ENCODE results near the gene DNAJC1.

The DNAJC1 gene, protein sequence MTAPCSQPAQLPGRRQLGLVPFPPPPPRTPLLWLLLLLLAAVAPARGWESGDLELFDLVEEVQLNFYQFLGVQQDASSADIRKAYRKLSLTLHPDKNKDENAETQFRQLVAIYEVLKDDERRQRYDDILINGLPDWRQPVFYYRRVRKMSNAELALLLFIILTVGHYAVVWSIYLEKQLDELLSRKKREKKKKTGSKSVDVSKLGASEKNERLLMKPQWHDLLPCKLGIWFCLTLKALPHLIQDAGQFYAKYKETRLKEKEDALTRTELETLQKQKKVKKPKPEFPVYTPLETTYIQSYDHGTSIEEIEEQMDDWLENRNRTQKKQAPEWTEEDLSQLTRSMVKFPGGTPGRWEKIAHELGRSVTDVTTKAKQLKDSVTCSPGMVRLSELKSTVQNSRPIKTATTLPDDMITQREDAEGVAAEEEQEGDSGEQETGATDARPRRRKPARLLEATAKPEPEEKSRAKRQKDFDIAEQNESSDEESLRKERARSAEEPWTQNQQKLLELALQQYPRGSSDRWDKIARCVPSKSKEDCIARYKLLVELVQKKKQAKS

DNA sequence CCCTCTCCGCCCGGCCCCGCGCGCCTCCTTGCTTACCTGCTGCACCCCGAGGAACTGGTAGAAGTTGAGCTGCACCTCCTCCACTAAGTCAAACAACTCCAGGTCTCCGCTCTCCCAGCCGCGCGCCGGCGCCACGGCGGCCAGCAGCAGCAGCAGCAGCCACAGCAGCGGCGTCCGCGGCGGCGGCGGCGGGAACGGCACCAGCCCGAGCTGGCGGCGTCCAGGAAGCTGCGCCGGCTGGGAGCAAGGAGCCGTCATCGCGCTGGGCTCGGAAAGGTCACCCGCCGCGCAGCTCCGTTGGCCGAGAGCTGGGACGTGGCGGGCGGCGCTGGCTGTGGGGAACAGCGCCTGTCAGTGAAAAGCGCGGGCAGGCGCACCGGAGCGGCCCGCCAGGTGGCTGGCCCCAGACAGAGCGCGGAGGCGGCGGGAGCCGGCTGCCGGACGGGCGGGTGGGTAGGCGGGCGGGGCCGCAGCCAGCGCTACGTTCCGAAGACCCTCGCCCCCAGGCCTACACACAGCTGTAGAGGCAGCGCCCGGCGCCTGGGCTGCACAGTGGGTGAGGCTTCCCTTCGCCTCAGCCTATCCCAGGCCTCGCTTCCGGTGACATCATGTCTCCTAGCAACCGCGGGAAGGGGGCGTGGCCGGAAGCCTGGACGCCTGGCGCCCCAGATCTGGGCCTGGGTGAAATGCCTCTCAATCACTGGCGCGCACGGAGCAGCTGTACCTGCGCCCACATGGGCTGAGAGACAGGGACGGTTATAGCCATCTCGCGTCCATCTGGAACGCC, at the start of gene DNAJC1:
DNAJC1 (minus strand) TSS at position 554 of the 787 bp plus-strand sequence; CDS start at position 258, 296 bp downstream.
- no peaks in the 10 kb centered on the region for H3K36me3 ChIP-seq (replicated peaks)
- H3K27me3 ChIP-seq (replicated peaks) = no peaks in the 10 kb centered on the region
- TF ChIP-seq, protein P1, sequence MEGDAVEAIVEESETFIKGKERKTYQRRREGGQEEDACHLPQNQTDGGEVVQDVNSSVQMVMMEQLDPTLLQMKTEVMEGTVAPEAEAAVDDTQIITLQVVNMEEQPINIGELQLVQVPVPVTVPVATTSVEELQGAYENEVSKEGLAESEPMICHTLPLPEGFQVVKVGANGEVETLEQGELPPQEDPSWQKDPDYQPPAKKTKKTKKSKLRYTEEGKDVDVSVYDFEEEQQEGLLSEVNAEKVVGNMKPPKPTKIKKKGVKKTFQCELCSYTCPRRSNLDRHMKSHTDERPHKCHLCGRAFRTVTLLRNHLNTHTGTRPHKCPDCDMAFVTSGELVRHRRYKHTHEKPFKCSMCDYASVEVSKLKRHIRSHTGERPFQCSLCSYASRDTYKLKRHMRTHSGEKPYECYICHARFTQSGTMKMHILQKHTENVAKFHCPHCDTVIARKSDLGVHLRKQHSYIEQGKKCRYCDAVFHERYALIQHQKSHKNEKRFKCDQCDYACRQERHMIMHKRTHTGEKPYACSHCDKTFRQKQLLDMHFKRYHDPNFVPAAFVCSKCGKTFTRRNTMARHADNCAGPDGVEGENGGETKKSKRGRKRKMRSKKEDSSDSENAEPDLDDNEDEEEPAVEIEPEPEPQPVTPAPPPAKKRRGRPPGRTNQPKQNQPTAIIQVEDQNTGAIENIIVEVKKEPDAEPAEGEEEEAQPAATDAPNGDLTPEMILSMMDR (IDR thresholded peaks at IDR 0.05; ENCODE audit: low read depth, low read length, missing control alignments) = no peak
- in situ Hi-C loops (cut with HindIII; ENCODE audit: low pct_ligation_motif_present, low sequenced_read_pairs) = no loop called here
- peak; percentile 93 for DNase-seq
- peak within 1 kb of the TSS; percentile 81 for H3K27ac ChIP-seq
- peak within 1 kb of the TSS; percentile 92 for H3K4me3 ChIP-seq (ENCODE audit: low read depth, low read length)

DNA sequence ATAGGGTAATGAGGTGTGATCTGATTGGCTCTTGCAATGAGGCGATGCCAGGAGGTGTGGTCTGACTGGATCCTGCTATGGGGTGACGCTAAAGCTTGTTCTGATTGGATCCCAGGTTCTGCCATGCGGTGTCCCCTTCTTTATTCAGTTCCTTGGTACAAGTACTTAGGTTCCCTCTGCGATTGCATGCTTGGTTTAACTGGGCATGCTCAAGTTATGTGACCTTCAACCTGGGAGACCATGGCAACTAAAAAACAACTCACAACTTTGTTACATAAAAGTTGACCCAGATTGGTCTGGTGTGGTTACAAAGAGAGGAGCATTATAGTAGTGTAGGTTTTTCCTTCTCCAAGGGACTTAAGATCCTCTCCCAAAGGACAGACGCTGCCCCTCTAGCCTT, 49.5 kb upstream of the DNAJC1 start:
- Histone ChIP-seq H3K27ac (no peak overlapping the region), H3K27me3 (replicated peaks) (no peaks in the 10 kb centered on the region), H3K4me3 (ENCODE audit: low read depth, low read length) (no peak overlapping the region), H3K36me3 (replicated peaks) (no peaks in the 10 kb centered on the region)
- no peak for DNase-seq
- in situ Hi-C loops (cut with HindIII; ENCODE audit: low pct_ligation_motif_present, low sequenced_read_pairs) = no loop called here
- TF ChIP-seq, protein P1 (IDR thresholded peaks at IDR 0.05; ENCODE audit: low read depth, low read length, missing control alignments) = no peak

DNA sequence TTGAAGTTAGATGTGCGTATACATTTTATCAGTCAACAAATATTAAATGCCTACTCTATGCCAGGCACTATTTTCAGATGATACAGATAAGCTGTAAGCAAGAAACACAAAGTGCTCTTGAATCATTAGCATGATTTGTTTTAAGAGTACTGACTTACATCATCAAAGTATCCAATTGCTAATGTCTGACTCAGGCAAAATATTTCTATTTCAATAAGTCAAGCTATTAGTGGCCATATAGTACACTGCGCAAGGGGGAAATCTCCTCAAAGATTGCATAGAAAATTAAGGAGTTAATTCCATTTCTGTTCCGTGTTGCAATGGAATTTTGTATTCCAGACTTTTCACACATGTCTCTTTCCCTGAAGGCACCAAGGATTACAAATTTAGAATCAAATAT, 46.1 kb upstream of the DNAJC1 start:
- H3K36me3 ChIP-seq (replicated peaks) = no peaks in the 10 kb centered on the region
- TF ChIP-seq, protein P1 (IDR thresholded peaks at IDR 0.05; ENCODE audit: low read depth, low read length, missing control alignments) = no peak
- no peaks in the 10 kb centered on the region for H3K27me3 ChIP-seq (replicated peaks)
- no peak overlapping the region for H3K27ac ChIP-seq
- in situ Hi-C loops (cut with HindIII; ENCODE audit: low pct_ligation_motif_present, low sequenced_read_pairs) = no loop called here
- H3K4me3 ChIP-seq (ENCODE audit: low read depth, low read length) = no peak overlapping the region
- DNase-seq = no peak

DNA sequence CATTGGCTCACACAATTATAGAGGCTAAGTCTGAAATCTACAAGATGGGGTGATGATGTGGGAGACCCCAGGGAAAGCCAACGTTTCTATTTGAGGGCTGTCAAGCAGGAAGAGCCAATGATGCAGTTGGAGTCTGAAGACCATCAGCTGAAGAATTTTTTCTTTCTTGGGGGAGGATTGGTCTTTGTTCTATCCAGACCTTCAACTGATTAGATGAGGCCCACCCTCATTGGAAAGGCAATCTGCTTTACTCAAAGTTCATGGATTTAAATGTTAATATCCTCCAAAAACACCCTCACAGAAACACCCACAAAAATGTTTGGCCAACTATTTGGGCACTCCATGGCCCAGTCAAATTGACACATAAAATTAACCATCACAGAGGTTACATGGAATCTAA, 44.3 kb upstream of the DNAJC1 start:
- in situ Hi-C loops (cut with HindIII; ENCODE audit: low pct_ligation_motif_present, low sequenced_read_pairs) = no loop called here
- no peaks in the 10 kb centered on the region for H3K27me3 ChIP-seq (replicated peaks)
- H3K4me3 ChIP-seq (ENCODE audit: low read depth, low read length) = no peak overlapping the region
- no peaks in the 10 kb centered on the region for H3K36me3 ChIP-seq (replicated peaks)
- DNase-seq = no peak
- TF ChIP-seq, protein P1 (IDR thresholded peaks at IDR 0.05; ENCODE audit: low read depth, low read length, missing control alignments) = no peak
- H3K27ac ChIP-seq = no peak overlapping the region

DNA sequence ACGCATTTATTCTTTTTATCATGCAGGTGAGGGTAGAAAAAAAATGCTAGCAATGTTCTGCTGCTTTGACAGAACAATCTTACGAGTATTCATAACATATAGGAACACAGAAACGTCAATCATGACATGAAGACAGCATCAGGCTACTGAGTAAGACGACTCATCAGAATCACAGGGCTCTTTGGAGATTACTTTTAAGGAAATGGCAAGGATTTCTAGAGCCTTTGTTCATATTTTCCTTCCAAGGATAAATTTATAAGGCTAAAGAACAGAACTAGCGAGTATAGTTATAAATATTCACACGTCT, 39.8 kb upstream of the DNAJC1 start:
- in situ Hi-C loops (cut with HindIII; ENCODE audit: low pct_ligation_motif_present, low sequenced_read_pairs) = no loop called here
- no peak overlapping the region for H3K4me3 ChIP-seq (ENCODE audit: low read depth, low read length)
- DNase-seq = no peak
- no peaks in the 10 kb centered on the region for H3K36me3 ChIP-seq (replicated peaks)
- H3K27me3 ChIP-seq (replicated peaks) = peaks cover 2% of the 10 kb centered on the region
- TF ChIP-seq, protein P1 (IDR thresholded peaks at IDR 0.05; ENCODE audit: low read depth, low read length, missing control alignments) = no peak
- H3K27ac ChIP-seq = no peak overlapping the region

Data from brain microvascular endothelial cell (primary cell).